OCI-LY7 (cell line): ENCODE measurements around the gene NBEAL2. TPM values are rescaled to one million over a fixed set of nuclear protein-coding genes. Genes with fewer than 3 reads are reported as not detected.
A peak's percentile ranks its signal among the peaks of the same experiment; 100 is the strongest.

Experiments used
- BruUV-seq: library from RNA; stranded (reverse); fragments of 400-500 nt; replicated peaks from 2 replicates; lab custom pipeline; 2021; lab: Mats Ljungman, UMichigan
- CTCF ChIA-PET: fragments of 300-600 bp; sonication (Branson Sonifier 250); formaldehyde crosslinking; loops from one replicate; lab custom pipeline; 2022; ENCODE audit warnings: antibody characterized with exemption; ENCODE audit not compliant: unreplicated experiment; lab: Charles Lee
- POLR2A ChIA-PET: fragments of 300-600 bp; sonication (Branson Sonifier 250); formaldehyde crosslinking; loops from one replicate; lab custom pipeline; 2022; ENCODE audit warnings: antibody characterized with exemption; lab: Charles Lee
- DNase-seq: peaks from one replicate; pipeline ENCODE4 v3.0.0-alpha.2; 2015; ENCODE audit warnings: low spot score
- H2AFZ ChIP-seq: fragments of 200-600 bp; sonication (generic), shearing (Covaris generic); 2 replicates; pipeline ENCODE4 v1.6.1; 2014; ENCODE audit warnings: mild to moderate bottlenecking, antibody characterized with exemption, low read length, moderate library complexity
- H3K27ac ChIP-seq: fragments of 200-600 bp; sonication (generic); 2 replicates; pipeline ENCODE4 v1.5.1; 2014; ENCODE audit warnings: mixed run types, low read depth, mild to moderate bottlenecking, moderate library complexity, low read length, inconsistent platforms; ENCODE audit not compliant: poor library complexity, severe bottlenecking
- H3K36me3 ChIP-seq: fragments of 200-600 bp; sonication (generic); 2 replicates; pipeline ENCODE4 v1.6.1; 2014; ENCODE audit warnings: mild to moderate bottlenecking, antibody characterized with exemption, low read length, moderate library complexity, mixed read lengths; ENCODE audit not compliant: insufficient read depth
- H3K4me1 ChIP-seq: fragments of 200-600 bp; sonication (generic); 2 replicates; pipeline ENCODE4 v1.5.1; 2014; ENCODE audit warnings: mild to moderate bottlenecking, low read length; ENCODE audit not compliant: insufficient read depth, poor library complexity, severe bottlenecking
- H3K4me2 ChIP-seq: fragments of 200-600 bp; sonication (generic); 2 replicates; pipeline ENCODE4 v1.6.1; 2014; ENCODE audit warnings: mild to moderate bottlenecking, low read length
- H3K4me3 ChIP-seq: fragments of 200-600 bp; sonication (generic); 2 replicates; pipeline ENCODE4 v1.5.1; 2014; ENCODE audit warnings: mild to moderate bottlenecking, low read depth, low read length; ENCODE audit not compliant: poor library complexity, severe bottlenecking
- H3K79me2 ChIP-seq: fragments of 200-600 bp; sonication (generic); 2 replicates; pipeline ENCODE4 v1.6.1; 2016; ENCODE audit warnings: low read depth, mild to moderate bottlenecking, low read length, moderate library complexity, mixed read lengths; ENCODE audit not compliant: insufficient read depth
- H3K9me2 ChIP-seq: fragments of 200-600 bp; sonication (generic); 2 replicates; pipeline ENCODE4 v1.6.1; 2016; ENCODE audit warnings: mild to moderate bottlenecking, low read length, mixed read lengths; ENCODE audit not compliant: insufficient read depth
- H3K9me3 ChIP-seq: fragments of 200-600 bp; sonication (generic); 2 replicates; pipeline ENCODE4 v1.6.1; 2014; ENCODE audit warnings: mild to moderate bottlenecking, mixed run types, low read length, mixed read lengths
- H4K20me1 ChIP-seq: fragments of 200-600 bp; sonication (generic); 2 replicates; pipeline ENCODE4 v1.6.1; 2014; ENCODE audit warnings: mild to moderate bottlenecking, antibody characterized with exemption, low read length, moderate library complexity, mixed read lengths; ENCODE audit not compliant: insufficient read depth
- EZH2phosphoT487 ChIP-seq: fragments of 200-600 bp; sonication (generic); IDR thresholded peaks from 2 replicates; pipeline ENCODE4 v1.6.1; 2018; ENCODE audit warnings: low read depth, borderline replicate concordance, mild to moderate bottlenecking, mixed run types, antibody characterized with exemption, low read length, moderate library complexity, mixed read lengths
- intact Hi-C: fragments of 100-400 bp; cut with micrococcal nuclease; formaldehyde crosslinking; loops from one replicate; pipeline ENCODE4 v1.10.0; 2022; ENCODE audit not compliant: unreplicated experiment
- total RNA-seq, 2 experiments: library from RNA; depleted of rRNA in 1 of 2; stranded (reverse); fragments of >200 nt in 1 of 2; shearing (Covaris generic) in 1 of 2; gene quantifications; 2 replicates each; pipeline ENCODE4 v1.2.3, GENCODE V29; 2014 to 2022
- TF ChIP-seq, protein P1 (sequence below): fragments of 200-600 bp; sonication (generic); conservative IDR thresholded peaks from 2 replicates; pipeline ENCODE4 v1.5.1; 2014; ENCODE audit warnings: mild to moderate bottlenecking, antibody characterized with exemption, low read length, moderate library complexity, mixed read lengths

NBEAL2 gene
- total RNA-seq, 2 experiments from 2014 or later, result 74.9 to 149 TPM

DNA sequence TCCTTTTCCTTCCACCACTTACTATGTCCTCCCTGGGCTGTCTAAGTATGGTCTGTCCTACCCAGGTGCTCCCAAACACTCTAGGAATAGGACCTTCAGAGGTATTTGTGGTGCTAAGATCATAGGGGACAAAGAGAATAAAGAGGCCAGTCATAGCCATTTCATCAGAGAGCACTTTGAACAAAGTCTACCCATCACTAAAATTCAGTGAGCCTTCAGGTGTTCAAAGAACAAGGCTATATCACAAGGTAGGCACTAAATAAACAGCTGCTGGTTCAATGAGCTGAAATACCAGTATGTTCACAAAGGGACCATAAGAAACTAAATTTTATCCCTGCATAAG, 38.8 kb downstream of the NBEAL2 start:
- Histone ChIP-seq H3K9me2 (no peaks in the 10 kb centered on the region), H3K9me3 (no peaks in the 10 kb centered on the region), H3K4me1 (peaks cover 26% of the 10 kb centered on the region), H4K20me1 (peaks cover 6% of the 10 kb centered on the region; the same call in 1 of the 2 replicates), H3K36me3 (peaks cover 86% of the 10 kb centered on the region), H3K4me2 (no peak overlapping the region), H2AFZ (no peak overlapping the region), H3K4me3 (no peak overlapping the region), H3K79me2 (peaks cover 11% of the 10 kb centered on the region; the same call in 1 of the 2 replicates), H3K27ac (peak overlapping the region; percentile 61)
- no TSS peak for BruUV-seq
- ChIA-PET CTCF (no interaction called here), POLR2A (interaction anchor here (0.6 to 1.7 kb wide), 3 partner anchors 29 to 57 kb away, joined by 4 to 6 read pairs (median 5); no protein-coding TSS in a partner anchor)
- TF ChIP-seq, protein P1, sequence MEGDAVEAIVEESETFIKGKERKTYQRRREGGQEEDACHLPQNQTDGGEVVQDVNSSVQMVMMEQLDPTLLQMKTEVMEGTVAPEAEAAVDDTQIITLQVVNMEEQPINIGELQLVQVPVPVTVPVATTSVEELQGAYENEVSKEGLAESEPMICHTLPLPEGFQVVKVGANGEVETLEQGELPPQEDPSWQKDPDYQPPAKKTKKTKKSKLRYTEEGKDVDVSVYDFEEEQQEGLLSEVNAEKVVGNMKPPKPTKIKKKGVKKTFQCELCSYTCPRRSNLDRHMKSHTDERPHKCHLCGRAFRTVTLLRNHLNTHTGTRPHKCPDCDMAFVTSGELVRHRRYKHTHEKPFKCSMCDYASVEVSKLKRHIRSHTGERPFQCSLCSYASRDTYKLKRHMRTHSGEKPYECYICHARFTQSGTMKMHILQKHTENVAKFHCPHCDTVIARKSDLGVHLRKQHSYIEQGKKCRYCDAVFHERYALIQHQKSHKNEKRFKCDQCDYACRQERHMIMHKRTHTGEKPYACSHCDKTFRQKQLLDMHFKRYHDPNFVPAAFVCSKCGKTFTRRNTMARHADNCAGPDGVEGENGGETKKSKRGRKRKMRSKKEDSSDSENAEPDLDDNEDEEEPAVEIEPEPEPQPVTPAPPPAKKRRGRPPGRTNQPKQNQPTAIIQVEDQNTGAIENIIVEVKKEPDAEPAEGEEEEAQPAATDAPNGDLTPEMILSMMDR, result no peak
- TF ChIP-seq EZH2phosphoT487, result no peak
- intact Hi-C loops, result loop anchor here (5.0 to 10.0 kb wide), 2 partner anchors 313 to 364 kb away; partner anchors contain the start of genes PTPN23 and TMIE
- no peak for DNase-seq

DNA sequence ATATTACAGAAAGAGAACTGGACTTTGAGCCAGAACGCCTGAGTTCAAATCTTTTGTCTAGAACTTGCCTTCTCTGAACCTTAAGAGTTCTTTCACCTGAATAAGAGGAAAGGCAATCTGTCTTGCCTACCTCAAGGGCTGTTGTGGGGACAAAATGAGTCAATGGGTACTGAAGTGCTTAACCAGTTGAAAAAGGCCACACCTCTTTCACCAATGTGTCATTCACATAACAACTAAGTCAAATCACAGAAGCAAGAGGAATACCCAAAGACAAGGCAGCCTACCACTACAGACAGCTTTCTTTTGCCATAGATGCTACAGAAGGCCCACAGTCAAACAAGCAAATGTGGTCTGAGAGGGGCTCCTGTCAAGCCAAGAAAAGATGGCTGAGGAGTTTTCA, 39.7 kb downstream of the NBEAL2 start:
- no peak for DNase-seq
- Histone ChIP-seq H3K9me3 (no peaks in the 10 kb centered on the region), H2AFZ (no peak overlapping the region), H3K27ac (no peak overlapping the region), H3K9me2 (no peaks in the 10 kb centered on the region), H3K79me2 (peaks cover 14% of the 10 kb centered on the region; the same call in 1 of the 2 replicates), H3K4me2 (no peak overlapping the region), H4K20me1 (peaks cover 6% of the 10 kb centered on the region; the same call in 1 of the 2 replicates), H3K4me3 (no peak overlapping the region), H3K4me1 (peaks cover 26% of the 10 kb centered on the region), H3K36me3 (peaks cover 79% of the 10 kb centered on the region)
- POLR2A ChIA-PET, result interaction anchor here (1.3 to 1.7 kb wide), 2 partner anchors 16 to 42 kb away, joined by 3 to 4 read pairs; no protein-coding TSS in a partner anchor
- CTCF ChIA-PET, result no interaction called here
- no TSS peak for BruUV-seq
- TF ChIP-seq, protein P1, result no peak
- TF ChIP-seq EZH2phosphoT487, result no peak
- intact Hi-C loops, result loop anchor here (5.0 to 10.0 kb wide), 2 partner anchors 314 to 363 kb away; partner anchors contain the start of genes PTPN23 and TMIE

DNA sequence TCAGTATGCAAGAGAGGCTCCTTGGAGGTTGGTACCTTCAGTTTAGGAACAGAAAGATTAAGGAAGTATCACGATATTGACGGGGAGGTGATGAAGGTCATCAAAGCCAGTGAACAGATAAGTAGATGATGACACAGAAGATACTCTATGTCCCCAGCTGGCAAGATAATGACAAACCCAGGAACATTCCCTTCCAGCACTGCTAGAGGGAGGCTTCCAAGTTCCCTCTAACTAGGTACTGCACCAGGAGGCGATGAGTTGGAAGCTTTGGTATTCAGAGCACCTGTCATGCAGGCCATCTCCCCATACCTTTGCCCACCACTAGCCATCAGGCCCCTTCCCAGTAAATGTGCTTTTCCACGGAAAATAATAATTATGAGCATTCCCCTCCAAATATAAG, 40.8 kb downstream of the NBEAL2 start:
- peaks cover 6% of the 10 kb centered on the region; the same call in 1 of the 2 replicates for H4K20me1 ChIP-seq
- TF ChIP-seq, protein P1, result no peak
- no peak for TF ChIP-seq EZH2phosphoT487
- CTCF ChIA-PET, result no interaction called here
- no peaks in the 10 kb centered on the region for H3K9me3 ChIP-seq
- H3K4me2 ChIP-seq, result no peak overlapping the region
- H3K9me2 ChIP-seq, result no peaks in the 10 kb centered on the region
- DNase-seq, result no peak
- no TSS peak for BruUV-seq
- POLR2A ChIA-PET, result interaction anchor here (0.6 to 1.6 kb wide), 5 partner anchors 8 to 1128 kb away, joined by 3 to 9 read pairs (median 3); no protein-coding TSS in a partner anchor
- no peak overlapping the region for H2AFZ ChIP-seq
- H3K27ac ChIP-seq, result no peak overlapping the region
- peaks cover 81% of the 10 kb centered on the region for H3K36me3 ChIP-seq
- intact Hi-C loops, result no loop called here
- peaks cover 24% of the 10 kb centered on the region; the same call in 1 of the 2 replicates for H3K79me2 ChIP-seq
- peaks cover 26% of the 10 kb centered on the region for H3K4me1 ChIP-seq
- no peak overlapping the region for H3K4me3 ChIP-seq
